ENCODE data around the gene RAB11FIP4. TPM values are rescaled to one million over a fixed set of nuclear protein-coding genes. Genes with fewer than 3 reads are reported as not detected.
A peak's percentile ranks its signal among the peaks of the same experiment; 100 is the strongest.

Gene RAB11FIP4
- total and polyA plus RNA-seq, 2 donors, result 5.3 to 9.2 TPM

DNA sequence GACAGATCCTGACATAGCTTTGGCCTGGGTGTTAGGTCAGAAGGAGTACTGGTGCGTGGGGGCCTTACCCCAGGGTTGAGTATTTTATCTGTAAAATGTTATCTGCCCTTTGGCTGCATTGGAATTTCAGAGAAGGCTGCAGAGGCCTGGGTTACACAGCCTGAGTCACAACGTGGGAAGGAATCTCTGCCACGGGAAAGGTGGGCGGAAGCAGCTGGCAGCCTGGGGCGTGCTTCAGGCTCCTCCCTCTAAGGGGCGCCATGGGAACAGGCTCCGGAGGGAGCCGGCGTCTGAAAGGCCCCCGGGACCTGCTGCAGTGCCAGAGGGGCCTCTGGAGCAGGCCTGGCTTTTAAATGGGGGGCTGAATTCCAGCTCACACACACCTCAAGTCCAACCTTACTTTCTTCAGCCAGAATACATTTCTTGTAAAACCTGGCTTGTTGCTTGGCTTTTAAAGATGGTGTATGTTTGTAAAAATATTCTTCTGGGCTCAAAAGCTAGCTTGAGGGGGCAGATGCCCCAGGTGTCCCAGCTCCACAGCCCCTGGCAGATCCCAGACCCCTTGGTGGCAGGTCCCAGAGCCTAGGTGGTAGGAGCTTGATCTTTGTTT, 142.2 kb downstream of the RAB11FIP4 start:
- no peak overlapping the region for H3K27ac ChIP-seq (ENCODE audit: low read depth in 1 of 2, low read length in 1 of 2)
- H3K4me1 ChIP-seq (ENCODE audit: control insufficient read depth in 2 of 2, insufficient read depth in 2 of 2, low read length in 2 of 2), result peaks cover 4 to 43% of the 10 kb centered on the region in 2 donors
- no peak overlapping the region for H3K4me3 ChIP-seq (ENCODE audit: low read length in 2 of 2)
- 36% methylated on average over 10 of the region's 10 CpGs for WGBS
- no peaks in the 10 kb centered on the region for H3K9me3 ChIP-seq (ENCODE audit: control insufficient read depth in 2 of 2, insufficient read depth in 1 of 2, low read length in 1 of 2)
- peaks cover 1 to 3% of the 10 kb centered on the region in 2 donors for H3K36me3 ChIP-seq (ENCODE audit: control insufficient read depth in 2 of 2, insufficient read depth in 2 of 2, low read length in 1 of 2)
- peak in 2 of 9 donors; percentile 33 to 48 for DNase-seq (ENCODE audit: low read depth in 6 of 9, low spot score in 9 of 9)
- no peaks in the 10 kb centered on the region for H3K27me3 ChIP-seq (ENCODE audit: control insufficient read depth in 2 of 2, insufficient read depth in 1 of 2, low read length in 1 of 2)

DNA sequence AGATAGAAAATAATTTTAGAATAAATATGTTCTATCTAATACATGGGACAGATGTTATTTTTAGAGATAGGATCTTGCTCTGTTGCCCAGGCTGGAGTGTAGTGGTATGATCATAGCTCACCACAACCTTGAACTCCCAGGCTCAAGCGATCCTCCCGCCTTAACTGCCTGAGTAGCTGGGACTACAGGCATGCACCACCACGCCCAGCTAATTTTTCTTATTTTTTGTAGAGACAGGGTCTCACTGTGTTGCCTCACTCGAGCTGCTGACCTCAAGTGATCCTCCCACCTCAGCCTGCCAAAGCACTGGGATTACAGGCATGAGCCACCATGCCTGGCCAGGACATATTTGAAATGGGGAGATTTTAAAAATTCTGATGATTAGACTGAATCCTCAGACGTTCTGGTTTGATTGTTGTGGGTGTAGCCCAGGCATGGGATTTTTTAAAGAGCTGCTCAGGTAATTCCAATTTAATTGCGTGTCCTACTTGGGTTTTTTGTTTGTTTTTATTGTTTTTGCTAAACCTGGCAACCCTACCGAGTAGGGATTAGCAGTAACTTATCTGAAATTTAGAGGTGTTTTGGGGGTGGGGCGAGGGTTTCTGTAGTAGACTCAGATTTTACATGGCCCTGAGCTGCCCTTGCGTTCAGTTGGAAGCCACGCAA, 142.9 kb downstream of the RAB11FIP4 start:
- Histone ChIP-seq H3K9me3 (ENCODE audit: control insufficient read depth in 2 of 2, insufficient read depth in 1 of 2, low read length in 1 of 2) (no peaks in the 10 kb centered on the region), H3K36me3 (ENCODE audit: control insufficient read depth in 2 of 2, insufficient read depth in 2 of 2, low read length in 1 of 2) (peaks cover 0 to 3% of the 10 kb centered on the region in 2 donors), H3K4me1 (ENCODE audit: control insufficient read depth in 2 of 2, insufficient read depth in 2 of 2, low read length in 2 of 2) (peaks cover 4 to 44% of the 10 kb centered on the region in 2 donors), H3K4me3 (ENCODE audit: low read length in 2 of 2) (no peak overlapping the region), H3K27me3 (ENCODE audit: control insufficient read depth in 2 of 2, insufficient read depth in 1 of 2, low read length in 1 of 2) (no peaks in the 10 kb centered on the region), H3K27ac (ENCODE audit: low read depth in 1 of 2, low read length in 1 of 2) (no peak overlapping the region)
- 91% methylated on average over 10 of the region's 10 CpGs for WGBS
- no peak for DNase-seq (ENCODE audit: low read depth in 6 of 9, low spot score in 9 of 9)

DNA sequence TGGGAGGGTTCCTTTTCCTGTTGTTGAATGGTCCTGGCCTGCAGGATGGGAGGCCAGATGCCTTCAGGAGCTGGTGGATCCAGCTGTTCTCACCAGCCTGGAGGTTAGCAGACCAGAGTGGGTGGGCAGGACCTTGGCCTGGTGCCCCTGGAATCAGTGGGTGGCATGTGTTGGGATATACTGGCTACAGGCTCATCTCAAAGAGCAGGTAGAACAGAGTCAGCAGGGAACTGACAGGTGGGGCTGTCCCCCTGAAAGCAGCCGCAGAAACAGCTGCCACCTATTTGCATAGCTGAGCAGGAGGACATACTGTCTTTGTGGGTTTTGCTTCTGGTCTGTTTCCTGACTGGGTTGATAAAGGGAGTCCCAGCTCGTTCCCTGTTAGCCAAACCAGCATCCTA, 144.1 kb downstream of the RAB11FIP4 start:
- H3K4me3 ChIP-seq (ENCODE audit: low read length in 2 of 2), result no peak overlapping the region
- H3K27me3 ChIP-seq (ENCODE audit: control insufficient read depth in 2 of 2, insufficient read depth in 1 of 2, low read length in 1 of 2), result no peaks in the 10 kb centered on the region
- H3K9me3 ChIP-seq (ENCODE audit: control insufficient read depth in 2 of 2, insufficient read depth in 1 of 2, low read length in 1 of 2), result no peaks in the 10 kb centered on the region
- DNase-seq (ENCODE audit: low read depth in 6 of 9, low spot score in 9 of 9), result peak in 5 of 9 donors; percentile 22 to 58 (median 33)
- peaks cover 4 to 44% of the 10 kb centered on the region in 2 donors for H3K4me1 ChIP-seq (ENCODE audit: control insufficient read depth in 2 of 2, insufficient read depth in 2 of 2, low read length in 2 of 2)
- no peak overlapping the region for H3K27ac ChIP-seq (ENCODE audit: low read depth in 1 of 2, low read length in 1 of 2)
- peaks cover 0 to 3% of the 10 kb centered on the region in 2 donors for H3K36me3 ChIP-seq (ENCODE audit: control insufficient read depth in 2 of 2, insufficient read depth in 2 of 2, low read length in 1 of 2)
- 3% methylated on average over 2 of the region's 2 CpGs for WGBS

DNA sequence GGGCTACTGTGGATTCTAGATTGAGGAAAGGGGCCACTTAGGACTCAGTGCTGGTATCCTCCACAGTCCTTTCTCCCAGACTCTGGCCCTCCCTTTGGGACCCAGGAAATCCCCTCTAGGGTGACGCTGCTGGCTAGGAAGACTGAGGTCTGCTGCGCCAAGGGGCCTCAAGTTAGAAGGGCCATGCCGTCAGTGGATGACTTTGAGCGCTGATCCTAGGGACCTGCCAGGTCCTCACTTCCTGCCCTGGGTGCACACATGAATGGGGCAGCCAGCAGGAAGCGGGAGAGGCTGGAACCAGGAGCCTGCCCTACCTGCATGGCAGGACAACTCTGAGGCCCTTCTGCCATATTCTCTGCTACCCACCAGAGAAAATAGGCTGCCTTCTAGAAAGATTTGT, 145.0 kb downstream of the RAB11FIP4 start:
- Histone ChIP-seq H3K4me1 (ENCODE audit: control insufficient read depth in 2 of 2, insufficient read depth in 2 of 2, low read length in 2 of 2) (peaks cover 4 to 44% of the 10 kb centered on the region in 2 donors), H3K9me3 (ENCODE audit: control insufficient read depth in 2 of 2, insufficient read depth in 1 of 2, low read length in 1 of 2) (no peaks in the 10 kb centered on the region), H3K4me3 (ENCODE audit: low read length in 2 of 2) (no peak overlapping the region), H3K27me3 (ENCODE audit: control insufficient read depth in 2 of 2, insufficient read depth in 1 of 2, low read length in 1 of 2) (no peaks in the 10 kb centered on the region), H3K27ac (ENCODE audit: low read depth in 1 of 2, low read length in 1 of 2) (no peak overlapping the region), H3K36me3 (ENCODE audit: control insufficient read depth in 2 of 2, insufficient read depth in 2 of 2, low read length in 1 of 2) (peaks cover 0 to 3% of the 10 kb centered on the region in 2 donors)
- no peak for DNase-seq (ENCODE audit: low read depth in 6 of 9, low spot score in 9 of 9)
- 95% methylated on average over 5 of the region's 5 CpGs for WGBS

DNA sequence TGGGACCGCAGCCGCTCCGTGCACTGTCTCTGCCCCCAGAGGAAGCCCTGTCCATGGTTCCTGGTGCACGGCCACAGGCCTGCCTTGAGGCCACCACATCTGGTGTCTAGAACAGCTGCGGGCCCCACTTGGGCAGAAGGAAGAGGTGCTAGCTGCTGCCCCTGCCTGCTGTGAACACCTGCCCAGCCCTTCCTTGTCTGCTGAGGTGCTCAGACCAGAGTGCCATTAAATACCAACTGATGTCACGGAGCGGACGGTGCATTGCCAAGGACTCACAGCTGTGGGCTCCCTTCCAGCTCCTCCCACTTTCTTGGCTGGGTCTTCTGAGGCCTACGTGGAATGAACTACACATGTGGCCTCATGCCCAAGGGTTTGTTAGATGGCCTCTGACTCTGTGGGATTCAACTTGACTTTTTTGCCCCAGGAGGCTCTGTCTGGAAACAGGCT, 146.1 kb downstream of the RAB11FIP4 start:
- Histone ChIP-seq H3K27me3 (ENCODE audit: control insufficient read depth in 2 of 2, insufficient read depth in 1 of 2, low read length in 1 of 2) (no peaks in the 10 kb centered on the region), H3K4me1 (ENCODE audit: control insufficient read depth in 2 of 2, insufficient read depth in 2 of 2, low read length in 2 of 2) (peaks cover 4 to 44% of the 10 kb centered on the region in 2 donors), H3K36me3 (ENCODE audit: control insufficient read depth in 2 of 2, insufficient read depth in 2 of 2, low read length in 1 of 2) (no peaks in the 10 kb centered on the region), H3K4me3 (ENCODE audit: low read length in 2 of 2) (no peak overlapping the region), H3K9me3 (ENCODE audit: control insufficient read depth in 2 of 2, insufficient read depth in 1 of 2, low read length in 1 of 2) (no peaks in the 10 kb centered on the region), H3K27ac (ENCODE audit: low read depth in 1 of 2, low read length in 1 of 2) (no peak overlapping the region)
- DNase-seq (ENCODE audit: low read depth in 6 of 9, low spot score in 9 of 9), result peak in 1 of 9 donors; percentile 22
- 41% methylated on average over 9 of the region's 9 CpGs for WGBS

DNA sequence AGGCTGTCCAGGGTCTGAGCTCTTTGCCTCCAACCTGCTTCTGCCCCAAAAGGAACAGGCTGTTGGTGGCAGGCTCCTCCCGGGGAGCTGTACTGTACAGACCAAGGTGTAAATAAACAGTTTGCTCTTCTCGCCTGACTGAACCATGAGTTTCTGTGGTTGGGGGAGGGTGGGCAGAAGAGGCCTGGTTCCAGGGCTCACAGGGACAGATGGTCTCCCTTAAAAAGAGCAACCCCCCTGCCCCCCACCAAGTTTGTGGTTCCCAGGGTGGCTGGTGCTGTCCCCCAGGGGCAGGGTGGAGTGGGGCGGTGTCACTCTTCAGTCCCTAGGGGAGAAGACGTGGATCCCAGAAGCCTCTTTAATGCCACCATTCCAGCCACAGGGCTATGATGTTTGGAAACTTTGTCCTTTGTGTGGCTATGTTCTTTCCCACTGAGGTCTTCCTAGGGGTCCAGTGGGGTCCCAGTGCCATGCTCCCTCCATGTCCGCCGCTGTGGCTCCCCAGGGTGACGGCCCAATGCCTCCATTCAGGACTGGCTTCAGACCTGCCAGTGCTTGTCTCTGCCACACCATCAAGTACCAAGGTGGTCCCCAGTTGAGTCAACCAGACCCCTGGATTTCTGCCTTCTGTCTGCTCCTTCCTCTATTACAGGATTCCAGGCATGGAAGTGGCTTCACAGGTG, 146.7 kb downstream of the RAB11FIP4 start:
- Histone ChIP-seq H3K27ac (ENCODE audit: low read depth in 1 of 2, low read length in 1 of 2) (no peak overlapping the region), H3K36me3 (ENCODE audit: control insufficient read depth in 2 of 2, insufficient read depth in 2 of 2, low read length in 1 of 2) (no peaks in the 10 kb centered on the region), H3K4me3 (ENCODE audit: low read length in 2 of 2) (no peak overlapping the region), H3K4me1 (ENCODE audit: control insufficient read depth in 2 of 2, insufficient read depth in 2 of 2, low read length in 2 of 2) (peaks cover 4 to 43% of the 10 kb centered on the region in 2 donors), H3K9me3 (ENCODE audit: control insufficient read depth in 2 of 2, insufficient read depth in 1 of 2, low read length in 1 of 2) (no peaks in the 10 kb centered on the region), H3K27me3 (ENCODE audit: control insufficient read depth in 2 of 2, insufficient read depth in 1 of 2, low read length in 1 of 2) (no peaks in the 10 kb centered on the region)
- no peak for DNase-seq (ENCODE audit: low read depth in 6 of 9, low spot score in 9 of 9)
- 66% methylated on average over 7 of the region's 7 CpGs for WGBS

DNA sequence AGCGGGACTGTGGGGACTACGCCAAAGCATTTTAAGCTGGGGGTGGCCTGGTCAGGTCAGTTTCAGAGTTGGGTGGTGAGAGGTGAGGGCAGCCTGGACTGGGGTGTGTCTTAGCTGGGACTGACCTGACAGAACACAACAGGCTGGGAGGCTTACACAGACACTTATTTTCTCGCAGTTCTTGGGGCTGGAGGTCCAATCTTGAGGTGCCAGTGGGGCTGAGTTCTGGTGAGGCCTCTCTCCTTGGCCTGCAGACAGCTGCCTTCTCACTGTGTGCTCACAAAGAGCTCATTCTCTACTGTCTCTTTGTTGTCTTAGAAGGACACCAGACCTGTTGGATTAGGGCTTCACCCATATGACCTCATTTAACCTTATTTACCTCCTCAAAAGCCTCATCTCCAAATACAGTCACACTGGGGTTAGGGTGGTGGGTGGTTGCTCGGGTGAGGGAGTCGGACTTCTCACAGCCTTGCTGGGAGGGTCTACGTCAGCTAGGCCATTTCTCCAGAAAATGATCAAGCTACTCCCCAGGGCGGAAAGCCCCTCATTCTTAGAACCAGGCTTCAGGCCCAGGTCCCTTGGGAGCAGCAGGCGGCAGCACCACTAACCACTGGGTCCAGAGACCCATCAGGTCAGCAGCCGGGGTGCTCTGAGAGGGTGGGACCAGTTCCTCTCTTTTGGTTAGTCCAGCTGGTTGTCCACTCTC, 149.3 kb downstream of the RAB11FIP4 start:
- no peaks in the 10 kb centered on the region for H3K36me3 ChIP-seq (ENCODE audit: control insufficient read depth in 2 of 2, insufficient read depth in 2 of 2, low read length in 1 of 2)
- DNase-seq (ENCODE audit: low read depth in 6 of 9, low spot score in 9 of 9), result no peak
- no peaks in the 10 kb centered on the region for H3K9me3 ChIP-seq (ENCODE audit: control insufficient read depth in 2 of 2, insufficient read depth in 1 of 2, low read length in 1 of 2)
- H3K4me1 ChIP-seq (ENCODE audit: control insufficient read depth in 2 of 2, insufficient read depth in 2 of 2, low read length in 2 of 2), result peaks cover 0 to 27% of the 10 kb centered on the region in 2 donors
- WGBS, result 96% methylated on average over 9 of the region's 9 CpGs
- no peaks in the 10 kb centered on the region for H3K27me3 ChIP-seq (ENCODE audit: control insufficient read depth in 2 of 2, insufficient read depth in 1 of 2, low read length in 1 of 2)
- H3K4me3 ChIP-seq (ENCODE audit: low read length in 2 of 2), result no peak overlapping the region
- H3K27ac ChIP-seq (ENCODE audit: low read depth in 1 of 2, low read length in 1 of 2), result no peak overlapping the region

DNA sequence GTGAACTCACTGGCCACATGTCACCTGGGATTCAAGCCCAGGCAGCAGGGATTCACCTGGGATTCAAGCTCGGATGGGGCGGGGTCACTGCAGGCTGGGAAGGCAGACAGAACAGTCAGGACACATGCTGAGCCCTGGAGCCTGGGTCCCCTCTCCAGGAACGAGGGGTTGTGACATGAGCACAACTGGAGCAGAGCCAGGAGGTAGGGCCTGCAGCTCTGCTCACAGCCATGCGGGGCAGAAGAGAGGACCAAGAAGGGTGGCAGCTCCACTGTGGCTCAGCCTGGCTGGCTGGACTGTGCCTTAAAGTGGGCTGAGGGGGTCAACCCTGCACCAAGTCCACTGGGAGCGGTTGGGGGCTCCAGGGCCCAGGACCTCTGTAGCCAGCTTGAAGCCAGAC, 150.1 kb downstream of the RAB11FIP4 start:
- WGBS, result 88% methylated on average over 5 of the region's 5 CpGs
- no peak for DNase-seq (ENCODE audit: low read depth in 6 of 9, low spot score in 9 of 9)

More for the DNA sequence above, 150.1 kb downstream of the RAB11FIP4 start:
- Histone ChIP-seq H3K27me3 (ENCODE audit: control insufficient read depth in 2 of 2, insufficient read depth in 1 of 2, low read length in 1 of 2) (no peaks in the 10 kb centered on the region), H3K9me3 (ENCODE audit: control insufficient read depth in 2 of 2, insufficient read depth in 1 of 2, low read length in 1 of 2) (no peaks in the 10 kb centered on the region), H3K27ac (ENCODE audit: low read depth in 1 of 2, low read length in 1 of 2) (no peak overlapping the region), H3K4me1 (ENCODE audit: control insufficient read depth in 2 of 2, insufficient read depth in 2 of 2, low read length in 2 of 2) (peaks cover 0 to 19% of the 10 kb centered on the region in 2 donors), H3K4me3 (ENCODE audit: low read length in 2 of 2) (no peak overlapping the region), H3K36me3 (ENCODE audit: control insufficient read depth in 2 of 2, insufficient read depth in 2 of 2, low read length in 1 of 2) (no peaks in the 10 kb centered on the region)
